GM18868 (cell line): ENCODE results near the gene JPT2.

Experiments
- ATAC-seq: cut with Tn5 transposase; IDR thresholded peaks from one replicate; pipeline ENCODE4 v1.9.1; 2021; ENCODE audit warnings: mild to moderate bottlenecking, moderate library complexity; ENCODE audit not compliant: unreplicated experiment

The JPT2 gene

GRCh38 chr16:1749152-1750117 lies 71.4 kb downstream of the JPT2 start:
- ATAC-seq: no peak
